PC-9 (cell line): ENCODE results near the gene ZNF467. TPM values are rescaled to one million over a fixed set of nuclear protein-coding genes. Genes with fewer than 3 reads are reported as not detected.

Source experiments
- BruUV-seq: library from RNA; stranded (reverse); fragments of 400-500 nt; replicated peaks from 2 replicates; lab custom pipeline; 2021; lab: Mats Ljungman, UMichigan
- CTCF ChIA-PET: fragments of 300-600 bp; sonication (Branson Sonifier 250); formaldehyde crosslinking; loops from one replicate; lab custom pipeline; 2022; ENCODE audit warnings: antibody characterized with exemption; lab: Charles Lee
- POLR2A ChIA-PET: fragments of 300-600 bp; sonication (Branson Sonifier 250); formaldehyde crosslinking; loops from one replicate; lab custom pipeline; 2022; ENCODE audit warnings: antibody characterized with exemption; ENCODE audit not compliant: unreplicated experiment; lab: Charles Lee
- DNase-seq, 2 experiments: peaks; one replicate each; pipeline versions ENCODE4 v3.0.0 to v3.0.0-alpha.2; 2015 to 2022; ENCODE audit warnings: mixed read lengths in 1 of 2
- H2AFZ ChIP-seq: fragments of 200-600 bp; sonication (generic); 2 replicates; pipeline ENCODE4 v1.8.1; 2017; ENCODE audit warnings: antibody characterized with exemption
- H3F3A ChIP-seq: fragments of 200-600 bp; sonication (generic); 2 replicates; pipeline ENCODE4 v1.8.1; 2017; ENCODE audit warnings: antibody characterized with exemption, mild to moderate bottlenecking, low read depth; ENCODE audit not compliant: insufficient read depth
- H3K27ac ChIP-seq: fragments of 200-600 bp; sonication (generic); 2 replicates; pipeline ENCODE4 v1.6.1; 2016; ENCODE audit warnings: mixed run types
- H3K27me3 ChIP-seq: fragments of 200-600 bp; sonication (generic); 2 replicates; pipeline ENCODE4 v1.6.1; 2016; ENCODE audit warnings: low read depth, mixed run types; ENCODE audit not compliant: insufficient read depth
- H3K36me3 ChIP-seq: fragments of 200-600 bp; sonication (generic); 2 replicates; pipeline ENCODE4 v1.6.1; 2016; ENCODE audit warnings: low read depth, mixed run types
- H3K4me1 ChIP-seq: fragments of 200-600 bp; sonication (generic); replicated peaks from 2 replicates; pipeline ENCODE4 v1.6.1; 2016; ENCODE audit warnings: mixed run types; ENCODE audit not compliant: insufficient read depth
- H3K4me2 ChIP-seq: fragments of 200-600 bp; sonication (generic); 2 replicates; pipeline ENCODE4 v1.6.1; 2017; ENCODE audit warnings: mixed run types
- H3K4me3 ChIP-seq: fragments of 200-600 bp; sonication (generic); 2 replicates; pipeline ENCODE4 v1.6.1; 2016; ENCODE audit warnings: mixed run types
- H3K79me2 ChIP-seq: fragments of 200-600 bp; sonication (generic); 2 replicates; pipeline ENCODE4 v1.6.1; 2017; ENCODE audit warnings: low read depth, mixed run types
- H3K9me2 ChIP-seq: fragments of 200-600 bp; sonication (generic); 2 replicates; pipeline ENCODE4 v1.8.1; 2017; ENCODE audit warnings: mild to moderate bottlenecking; ENCODE audit not compliant: insufficient read depth
- H3K9me3 ChIP-seq: fragments of 200-600 bp; sonication (generic); 2 replicates; pipeline ENCODE4 v1.8.1; 2016; ENCODE audit warnings: low read depth; ENCODE audit not compliant: insufficient read depth
- H4K20me1 ChIP-seq: fragments of 200-600 bp; sonication (generic); 2 replicates; pipeline ENCODE4 v1.8.1; 2017; ENCODE audit not compliant: insufficient read depth
- CTCF ChIP-seq: fragments of 200-600 bp; sonication (generic); conservative IDR thresholded peaks from 2 replicates; pipeline ENCODE4 v1.6.1; 2017; ENCODE audit warnings: mixed run types, antibody characterized with exemption, mild to moderate bottlenecking, moderate library complexity
- EZH2 ChIP-seq: fragments of 200-600 bp; sonication (generic); IDR thresholded peaks from 2 replicates; pipeline ENCODE4 v1.8.0; 2017; ENCODE audit warnings: antibody characterized with exemption, low read depth
- intact Hi-C: fragments of 100-400 bp; cut with micrococcal nuclease; formaldehyde crosslinking; loops from one replicate; pipeline ENCODE4 v1.10.0; 2022; ENCODE audit not compliant: unreplicated experiment
- total RNA-seq: library from RNA; stranded (reverse); gene quantifications from 2 replicates; pipeline ENCODE4 v1.2.3, GENCODE V29; 2021

The ZNF467 gene
- total RNA-seq, 1 experiment from 2014 or later, result 6.6 TPM

- Histone ChIP-seq H3K9me2 (no peaks in the 10 kb centered on the region), H3K27me3 (peaks cover 36% of the 10 kb centered on the region), H3K27ac (no peak overlapping the region), H3K4me2 (no peak overlapping the region), H3K4me1 (no peaks in the 10 kb centered on the region), H3K9me3 (no peaks in the 10 kb centered on the region), H3K36me3 (no peaks in the 10 kb centered on the region), H3F3A (peaks cover 5% of the 10 kb centered on the region; the same call in 1 of the 2 replicates), H3K79me2 (no peaks in the 10 kb centered on the region), H4K20me1 (no peaks in the 10 kb centered on the region), H2AFZ (no peak overlapping the region), H3K4me3 (no peak overlapping the region)
- DNase-seq, result no peak
- intact Hi-C loops, result no loop called here
- CTCF ChIA-PET, result no interaction called here
- BruUV-seq, result no TSS peak
- TF ChIP-seq EZH2 (no peak), CTCF (no peak)
- POLR2A ChIA-PET, result no interaction called here
These were observed 16.8 kb upstream of the ZNF467 start for GRCh38 chr7:149790146-149790548.

- no peaks in the 10 kb centered on the region for H3K9me3 ChIP-seq
- H3K4me2 ChIP-seq, result no peak overlapping the region
- H3F3A ChIP-seq, result no peaks in the 10 kb centered on the region; the same call in 1 of the 2 replicates
- TF ChIP-seq CTCF, result no peak
- TF ChIP-seq EZH2, result no peak
- peaks cover 37% of the 10 kb centered on the region for H3K27me3 ChIP-seq
- DNase-seq, result no peak
- no peaks in the 10 kb centered on the region for H3K79me2 ChIP-seq
- H3K27ac ChIP-seq, result no peak overlapping the region
- no peak overlapping the region for H2AFZ ChIP-seq
- BruUV-seq, result no TSS peak
- H4K20me1 ChIP-seq, result no peaks in the 10 kb centered on the region
- CTCF ChIA-PET, result interaction anchor here (0.6 kb wide), 1 partner anchor 1052 kb away, joined by 5 read pairs; no protein-coding TSS in a partner anchor
- POLR2A ChIA-PET, result no interaction called here
- H3K4me3 ChIP-seq, result no peak overlapping the region
- no peaks in the 10 kb centered on the region for H3K4me1 ChIP-seq
- no peaks in the 10 kb centered on the region for H3K9me2 ChIP-seq
- intact Hi-C loops, result no loop called here
- H3K36me3 ChIP-seq, result no peaks in the 10 kb centered on the region
These were observed 15.7 kb upstream of the ZNF467 start for GRCh38 chr7:149789101-149789500.

- ChIA-PET POLR2A (no interaction called here), CTCF (interaction anchor here (0.6 to 1.1 kb wide), 3 partner anchors 19 to 1053 kb away, joined by 3 to 5 read pairs (median 4); no protein-coding TSS in a partner anchor)
- no peak overlapping the region for H3K4me2 ChIP-seq
- no TSS peak for BruUV-seq
- H3K36me3 ChIP-seq, result no peaks in the 10 kb centered on the region
- H3K79me2 ChIP-seq, result no peaks in the 10 kb centered on the region
- DNase-seq, result no peak
- no peak overlapping the region for H3K27ac ChIP-seq
- H3K4me3 ChIP-seq, result no peak overlapping the region
- intact Hi-C loops, result no loop called here
- TF ChIP-seq CTCF (no peak), EZH2 (no peak)
- no peaks in the 10 kb centered on the region for H3K9me3 ChIP-seq
- H3K27me3 ChIP-seq, result peaks cover 30% of the 10 kb centered on the region
- no peak overlapping the region for H2AFZ ChIP-seq
- no peaks in the 10 kb centered on the region for H3K4me1 ChIP-seq
- H4K20me1 ChIP-seq, result no peaks in the 10 kb centered on the region
- no peaks in the 10 kb centered on the region for H3K9me2 ChIP-seq
- no peaks in the 10 kb centered on the region for H3F3A ChIP-seq
These were observed 15.0 kb upstream of the ZNF467 start for GRCh38 chr7:149788300-149788851.
